ENCODE measurements around the gene FAM111B. TPM values are rescaled to one million over a fixed set of nuclear protein-coding genes. Genes with fewer than 3 reads are reported as not detected.
A peak's percentile ranks its signal among the peaks of the same experiment; 100 is the strongest.
"Not testable (repeated sequence)": the region's sequence is repeated elsewhere in the genome, so short reads cannot be mapped to it uniquely, and the experiment has no call there.

The FAM111B gene
- total RNA-seq (2021; ENCODE audit: unreplicated experiment): 23.6 TPM
- polyA plus RNA-seq (2012; ENCODE audit: insufficient read length): 3.6 TPM
- Bru-seq, nascent RNA: percentile 84 among the genes with signal in this experiment
- percentile 93 among the genes with signal in this experiment for BruChase-seq, experiment 1, labeled RNA remaining after a 2-hour chase
- percentile 85 among the genes with signal in this experiment for BruChase-seq, experiment 2, labeled RNA remaining after a 6-hour chase
- long read RNA-seq, transcript FAM111B-201 (4 exons, 3,488 nt): major isoform, 5 of 6 reads
- long read RNA-seq, partial matches to known transcripts: 0 of 6 reads
- long read RNA-seq, other reads (novel, unspliced or antisense): 1 of 6 reads

DNA sequence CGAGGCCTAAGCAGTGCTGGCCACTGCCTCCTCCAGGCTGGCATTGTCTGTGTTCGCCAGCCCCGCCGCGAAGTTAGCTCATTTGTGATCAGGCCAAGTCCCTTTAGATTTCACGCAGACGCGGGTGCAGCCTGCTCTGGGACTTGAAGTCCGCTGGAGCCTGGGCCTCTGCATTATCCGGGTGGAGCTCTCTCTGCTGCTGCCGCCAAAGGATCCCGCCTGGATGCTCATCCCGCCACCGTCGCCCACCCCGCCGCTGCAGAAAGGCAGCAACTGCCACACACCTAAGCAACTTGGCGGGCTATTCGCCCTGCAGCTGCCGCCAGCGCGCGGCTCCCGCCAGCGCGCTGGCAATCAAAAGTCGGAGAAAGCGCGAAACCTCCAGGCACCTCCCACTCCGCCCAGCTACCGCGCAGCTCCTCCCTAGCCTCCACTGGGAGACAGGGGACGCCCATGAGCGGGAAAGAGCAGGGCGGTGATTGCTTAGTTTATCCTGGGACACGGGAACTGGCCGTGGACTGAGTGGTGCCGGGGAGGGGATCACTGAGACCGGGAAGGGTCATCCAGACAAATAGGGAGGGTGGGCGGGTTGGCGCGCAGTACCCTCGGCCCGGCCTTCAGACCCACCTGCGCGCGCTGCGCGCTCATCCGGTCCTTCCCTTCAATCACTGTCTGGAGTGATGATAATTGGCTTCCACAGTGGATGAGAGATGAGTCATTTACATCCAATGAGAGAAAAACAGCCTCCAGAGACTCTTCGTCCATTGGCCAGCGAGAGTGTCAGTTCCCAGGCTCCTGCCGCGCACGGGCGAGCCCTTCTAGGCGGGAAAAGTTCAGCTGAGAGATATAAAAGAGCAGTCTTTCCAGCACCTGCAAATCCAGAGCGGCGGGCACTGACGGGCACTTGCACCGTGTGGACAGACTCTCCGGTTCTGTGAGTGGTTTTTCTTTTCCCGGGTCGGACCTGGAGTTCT lies at the start of gene FAM111B:
Gene FAM111B (plus strand): TSS at position 875 of the 974 bp plus-strand sequence. CDS start 2,389 bp downstream, outside the sequence.
- ChIA-PET CTCF (interaction anchor here (1.1 kb wide), 1 partner anchor 29 kb away, joined by 8 read pairs; no protein-coding TSS in a partner anchor), POLR2A (interaction anchor here (0.6 kb wide), 2 partner anchors 41 to 435 kb away, joined by 3 read pairs; no protein-coding TSS in a partner anchor)
- TF ChIP-seq CTCF (IDR thresholded peaks at IDR 0.05) (no peak), POLR2AphosphoS5 (IDR thresholded peaks at IDR 0.05; ENCODE audit: low read depth, low read length) (peak; percentile 35), SIN3A (IDR thresholded peaks at IDR 0.05; ENCODE audit: borderline replicate concordance, insufficient read depth, low read depth, low read length) (peak; percentile 62; the same call in 1 of the 2 replicates), TCF7L2 (IDR thresholded peaks at IDR 0.05; ENCODE audit: low read depth, low read length) (no peak)
- TF ChIP-seq, protein P1, sequence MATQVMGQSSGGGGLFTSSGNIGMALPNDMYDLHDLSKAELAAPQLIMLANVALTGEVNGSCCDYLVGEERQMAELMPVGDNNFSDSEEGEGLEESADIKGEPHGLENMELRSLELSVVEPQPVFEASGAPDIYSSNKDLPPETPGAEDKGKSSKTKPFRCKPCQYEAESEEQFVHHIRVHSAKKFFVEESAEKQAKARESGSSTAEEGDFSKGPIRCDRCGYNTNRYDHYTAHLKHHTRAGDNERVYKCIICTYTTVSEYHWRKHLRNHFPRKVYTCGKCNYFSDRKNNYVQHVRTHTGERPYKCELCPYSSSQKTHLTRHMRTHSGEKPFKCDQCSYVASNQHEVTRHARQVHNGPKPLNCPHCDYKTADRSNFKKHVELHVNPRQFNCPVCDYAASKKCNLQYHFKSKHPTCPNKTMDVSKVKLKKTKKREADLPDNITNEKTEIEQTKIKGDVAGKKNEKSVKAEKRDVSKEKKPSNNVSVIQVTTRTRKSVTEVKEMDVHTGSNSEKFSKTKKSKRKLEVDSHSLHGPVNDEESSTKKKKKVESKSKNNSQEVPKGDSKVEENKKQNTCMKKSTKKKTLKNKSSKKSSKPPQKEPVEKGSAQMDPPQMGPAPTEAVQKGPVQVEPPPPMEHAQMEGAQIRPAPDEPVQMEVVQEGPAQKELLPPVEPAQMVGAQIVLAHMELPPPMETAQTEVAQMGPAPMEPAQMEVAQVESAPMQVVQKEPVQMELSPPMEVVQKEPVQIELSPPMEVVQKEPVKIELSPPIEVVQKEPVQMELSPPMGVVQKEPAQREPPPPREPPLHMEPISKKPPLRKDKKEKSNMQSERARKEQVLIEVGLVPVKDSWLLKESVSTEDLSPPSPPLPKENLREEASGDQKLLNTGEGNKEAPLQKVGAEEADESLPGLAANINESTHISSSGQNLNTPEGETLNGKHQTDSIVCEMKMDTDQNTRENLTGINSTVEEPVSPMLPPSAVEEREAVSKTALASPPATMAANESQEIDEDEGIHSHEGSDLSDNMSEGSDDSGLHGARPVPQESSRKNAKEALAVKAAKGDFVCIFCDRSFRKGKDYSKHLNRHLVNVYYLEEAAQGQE (IDR thresholded peaks at IDR 0.05; ENCODE audit: insufficient read depth in 1 of 2, low read depth in 2 of 2, low read length in 1 of 2): no peak
- no peaks in the 10 kb centered on the region; the same call in 1 of the 2 replicates for H3K36me3 ChIP-seq (ENCODE audit: control insufficient read depth, insufficient read depth, low read length)
- H3K27me3 ChIP-seq (ENCODE audit: control insufficient read depth, insufficient read depth, low read length): no peaks in the 10 kb centered on the region
- intact Hi-C loops (cut with micrococcal nuclease; ENCODE audit: unreplicated experiment): no loop called here
- no TSS peak for BruUV-seq (replicated peaks)
- peak within 1 kb of the TSS; percentile 62 to 95 for H3K4me3 ChIP-seq (ENCODE audit: low read depth in 2 of 2, low read length in 2 of 2)
- ATAC-seq: peak; percentile 95
- in situ Hi-C loops (cut with HindIII; ENCODE audit: low pct_unique_long_range_greater_than_20kb, low sequenced_read_pairs): no loop called here
- peaks cover 11% of the 10 kb centered on the region for H3K4me1 ChIP-seq (ENCODE audit: control insufficient read depth, insufficient read depth, low read length)
- H3K9me3 ChIP-seq (ENCODE audit: control insufficient read depth, insufficient read depth, low read depth, low read length): no peaks in the 10 kb centered on the region
- peak; percentile 61 for DNase-seq (ENCODE audit: low read depth, low spot score)
- peak within 1 kb of the TSS; percentile 66 for H3K27ac ChIP-seq (ENCODE audit: low read length)

- H3K9me3 ChIP-seq (ENCODE audit: control insufficient read depth, insufficient read depth, low read depth, low read length); H3K36me3 ChIP-seq (ENCODE audit: control insufficient read depth, insufficient read depth, low read length); H3K4me1 ChIP-seq (ENCODE audit: control insufficient read depth, insufficient read depth, low read length); BruUV-seq (replicated peaks); in situ Hi-C loops (cut with HindIII; ENCODE audit: low pct_unique_long_range_greater_than_20kb, low sequenced_read_pairs); H3K27me3 ChIP-seq (ENCODE audit: control insufficient read depth, insufficient read depth, low read length); POLR2A ChIA-PET; H3K27ac ChIP-seq (ENCODE audit: low read length): not testable (repeated sequence)
- peak; percentile 87 for TF ChIP-seq CTCF (IDR thresholded peaks at IDR 0.05)
- ATAC-seq (peak; percentile 91), DNase-seq (ENCODE audit: low read depth, low spot score) (peak; percentile 57)
- CTCF ChIA-PET: interaction anchor here (0.5 to 1.2 kb wide), 8 partner anchors 23 to 411 kb away, joined by 3 to 8 read pairs (median 3); no protein-coding TSS in a partner anchor
- intact Hi-C loops (cut with micrococcal nuclease; ENCODE audit: unreplicated experiment): loop anchor here (5.0 to 10.0 kb wide), 2 partner anchors 79 to 104 kb away; no protein-coding TSS in a partner anchor
- H3K4me3 ChIP-seq (ENCODE audit: low read depth in 2 of 2, low read length in 2 of 2): peak overlapping the region; percentile 24 to 44
Observed at GRCh38 chr11:59058120-59059033, 48.7 kb upstream of the FAM111B start.

- CTCF ChIA-PET: not testable (repeated sequence)
Observed at GRCh38 chr11:59060096-59060495, 46.9 kb upstream of the FAM111B start.

More at GRCh38 chr11:59060096-59060495, 46.9 kb upstream of the FAM111B start:
- H3K36me3 ChIP-seq (ENCODE audit: control insufficient read depth, insufficient read depth, low read length); H3K9me3 ChIP-seq (ENCODE audit: control insufficient read depth, insufficient read depth, low read depth, low read length); H3K4me3 ChIP-seq (ENCODE audit: low read depth in 2 of 2, low read length in 2 of 2); in situ Hi-C loops (cut with HindIII; ENCODE audit: low pct_unique_long_range_greater_than_20kb, low sequenced_read_pairs); H3K27me3 ChIP-seq (ENCODE audit: control insufficient read depth, insufficient read depth, low read length); POLR2A ChIA-PET; BruUV-seq (replicated peaks); H3K4me1 ChIP-seq (ENCODE audit: control insufficient read depth, insufficient read depth, low read length); ATAC-seq; DNase-seq (ENCODE audit: low read depth, low spot score); H3K27ac ChIP-seq (ENCODE audit: low read length): not testable (repeated sequence)
- intact Hi-C loops (cut with micrococcal nuclease; ENCODE audit: unreplicated experiment): loop anchor here (10.0 kb wide), 1 partner anchor 405 kb away; no protein-coding TSS in a partner anchor

Data from Panc1 (cell line).